GM12891 (cell line): ENCODE measurements around the gene MS4A8.

ENCODE experiments used
- PAX5 ChIP-seq: IDR thresholded peaks from 2 replicates; pipeline ENCODE4 v1.6.1; 2011; ENCODE audit warnings: low read length, moderate library complexity, mild to moderate bottlenecking; ENCODE audit not compliant: insufficient read depth, severe bottlenecking
- POLR2A ChIP-seq: IDR thresholded peaks from 2 replicates; pipeline ENCODE4 v1.6.1; 2011; ENCODE audit warnings: low read depth, low read length, control low read depth
- POLR2AphosphoS5 ChIP-seq: IDR thresholded peaks from 2 replicates; pipeline ENCODE4 v1.6.1; 2011; ENCODE audit warnings: low read depth, low read length, control low read depth
- POU2F2 ChIP-seq: IDR thresholded peaks from 2 replicates; pipeline ENCODE4 v1.6.1; 2011; ENCODE audit warnings: low read depth, mild to moderate bottlenecking, control low read depth, low read length, moderate library complexity
- SPI1 ChIP-seq: IDR thresholded peaks from 2 replicates; pipeline ENCODE4 v1.6.1; 2011; ENCODE audit warnings: low read depth, low read length, control low read depth
- TAF1 ChIP-seq: IDR thresholded peaks from 2 replicates; pipeline ENCODE4 v1.6.1; 2011; ENCODE audit warnings: low read depth, low read length, control low read depth

- TF ChIP-seq POLR2A (no peak), POLR2AphosphoS5 (no peak), TAF1 (no peak), PAX5 (no peak), SPI1 (no peak), POU2F2 (no peak)
These were observed 18.8 kb upstream of the MS4A8 start for GRCh38 chr11:60680455-60681119.
